ENCODE results near the gene ZNF549.

GRCh38 chr19:57512845-57513244 lies 14.3 kb upstream of the ZNF549 start:
- TF ChIP-seq, protein P1, sequence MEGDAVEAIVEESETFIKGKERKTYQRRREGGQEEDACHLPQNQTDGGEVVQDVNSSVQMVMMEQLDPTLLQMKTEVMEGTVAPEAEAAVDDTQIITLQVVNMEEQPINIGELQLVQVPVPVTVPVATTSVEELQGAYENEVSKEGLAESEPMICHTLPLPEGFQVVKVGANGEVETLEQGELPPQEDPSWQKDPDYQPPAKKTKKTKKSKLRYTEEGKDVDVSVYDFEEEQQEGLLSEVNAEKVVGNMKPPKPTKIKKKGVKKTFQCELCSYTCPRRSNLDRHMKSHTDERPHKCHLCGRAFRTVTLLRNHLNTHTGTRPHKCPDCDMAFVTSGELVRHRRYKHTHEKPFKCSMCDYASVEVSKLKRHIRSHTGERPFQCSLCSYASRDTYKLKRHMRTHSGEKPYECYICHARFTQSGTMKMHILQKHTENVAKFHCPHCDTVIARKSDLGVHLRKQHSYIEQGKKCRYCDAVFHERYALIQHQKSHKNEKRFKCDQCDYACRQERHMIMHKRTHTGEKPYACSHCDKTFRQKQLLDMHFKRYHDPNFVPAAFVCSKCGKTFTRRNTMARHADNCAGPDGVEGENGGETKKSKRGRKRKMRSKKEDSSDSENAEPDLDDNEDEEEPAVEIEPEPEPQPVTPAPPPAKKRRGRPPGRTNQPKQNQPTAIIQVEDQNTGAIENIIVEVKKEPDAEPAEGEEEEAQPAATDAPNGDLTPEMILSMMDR (IDR thresholded peaks at IDR 0.05; ENCODE audit: low read depth, low read length, missing input control): no peak
- TF ChIP-seq, protein P2, sequence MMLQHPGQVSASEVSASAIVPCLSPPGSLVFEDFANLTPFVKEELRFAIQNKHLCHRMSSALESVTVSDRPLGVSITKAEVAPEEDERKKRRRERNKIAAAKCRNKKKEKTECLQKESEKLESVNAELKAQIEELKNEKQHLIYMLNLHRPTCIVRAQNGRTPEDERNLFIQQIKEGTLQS (IDR thresholded peaks at IDR 0.05): no peak
